Tibial nerve (tissue), 4 donors: ENCODE measurements around the gene PERCC1.

Source experiments
- EP300 ChIP-seq, 2 donors: sonication (generic); formaldehyde crosslinking; IDR thresholded peaks; one replicate each; pipeline ENCODE4 v1.6.1; 2017; ENCODE audit warnings: antibody characterized with exemption in 2 of 2, mild to moderate bottlenecking in 1 of 2
- POLR2A ChIP-seq, 2 donors: fragments of 450-650 bp; IDR thresholded peaks; one replicate each; pipeline ENCODE4 v1.6.1; 2017; ENCODE audit warnings: antibody characterized with exemption in 2 of 2, mild to moderate bottlenecking in 2 of 2, moderate library complexity in 2 of 2
- TF ChIP-seq, protein P1 (sequence below), 5 experiments: fragments of 200-600 bp in 3 of 5; fragments of 450-650 bp in 2 of 5; sonication (generic) in 3 of 5; IDR thresholded peaks; one replicate each; pipeline ENCODE4 v1.5.1; 2016 to 2019; ENCODE audit warnings: antibody characterized with exemption in 5 of 5, mild to moderate bottlenecking in 3 of 5, moderate library complexity in 2 of 5

DNA sequence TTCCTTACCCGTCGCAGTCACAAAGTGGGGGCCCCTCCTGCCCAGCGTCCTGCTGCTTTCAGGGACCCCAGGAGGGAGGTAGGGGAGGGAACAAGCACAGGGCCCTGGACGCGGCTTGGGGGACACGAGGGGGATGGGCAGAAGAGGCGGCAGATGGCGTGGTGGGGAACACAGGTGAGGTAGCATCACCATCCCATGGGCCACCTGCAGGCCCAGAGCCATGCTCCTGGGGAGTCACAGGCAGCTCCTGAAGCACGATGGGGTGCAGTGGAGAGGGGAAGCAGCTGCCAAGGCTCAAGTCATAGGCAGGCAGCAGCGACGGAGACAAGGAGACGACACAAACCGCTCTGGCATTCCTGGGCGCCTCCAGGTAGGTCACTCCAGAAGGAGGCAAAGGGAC is 27.1 kb upstream of the PERCC1 start:
- TF ChIP-seq, protein P1, sequence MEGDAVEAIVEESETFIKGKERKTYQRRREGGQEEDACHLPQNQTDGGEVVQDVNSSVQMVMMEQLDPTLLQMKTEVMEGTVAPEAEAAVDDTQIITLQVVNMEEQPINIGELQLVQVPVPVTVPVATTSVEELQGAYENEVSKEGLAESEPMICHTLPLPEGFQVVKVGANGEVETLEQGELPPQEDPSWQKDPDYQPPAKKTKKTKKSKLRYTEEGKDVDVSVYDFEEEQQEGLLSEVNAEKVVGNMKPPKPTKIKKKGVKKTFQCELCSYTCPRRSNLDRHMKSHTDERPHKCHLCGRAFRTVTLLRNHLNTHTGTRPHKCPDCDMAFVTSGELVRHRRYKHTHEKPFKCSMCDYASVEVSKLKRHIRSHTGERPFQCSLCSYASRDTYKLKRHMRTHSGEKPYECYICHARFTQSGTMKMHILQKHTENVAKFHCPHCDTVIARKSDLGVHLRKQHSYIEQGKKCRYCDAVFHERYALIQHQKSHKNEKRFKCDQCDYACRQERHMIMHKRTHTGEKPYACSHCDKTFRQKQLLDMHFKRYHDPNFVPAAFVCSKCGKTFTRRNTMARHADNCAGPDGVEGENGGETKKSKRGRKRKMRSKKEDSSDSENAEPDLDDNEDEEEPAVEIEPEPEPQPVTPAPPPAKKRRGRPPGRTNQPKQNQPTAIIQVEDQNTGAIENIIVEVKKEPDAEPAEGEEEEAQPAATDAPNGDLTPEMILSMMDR (IDR thresholded peaks at IDR 0.05), result no peak
- TF ChIP-seq POLR2A (IDR thresholded peaks at IDR 0.05), result no peak
- TF ChIP-seq EP300 (IDR thresholded peaks at IDR 0.05), result no peak
